ENCODE measurements around the gene TRIM28.

GRCh38 chr19:58551577-58552471 is 8.0 kb downstream of the TRIM28 start:
- TF ChIP-seq CTCF (IDR thresholded peaks at IDR 0.05) (no peak), POLR2A (IDR thresholded peaks at IDR 0.05) (no peak)
